WI38 (cell line): Measurements from ENCODE around the gene SBNO2.

Experiments used
- H3K4me3 ChIP-seq: 2 replicates; pipeline ENCODE4 v1.5.1; 2011; ENCODE audit warnings: low read depth, mild to moderate bottlenecking, control low read depth, low read length
- TF ChIP-seq, protein P1 (sequence below): IDR thresholded peaks from 2 replicates; pipeline ENCODE4 v1.5.1; 2012; ENCODE audit warnings: low read depth, mild to moderate bottlenecking, control low read depth, low read length

Gene SBNO2

GRCh38 chr19:1090731-1091543, 83.1 kb downstream of the SBNO2 start:
- H3K4me3 ChIP-seq = no peak overlapping the region
- TF ChIP-seq, protein P1, sequence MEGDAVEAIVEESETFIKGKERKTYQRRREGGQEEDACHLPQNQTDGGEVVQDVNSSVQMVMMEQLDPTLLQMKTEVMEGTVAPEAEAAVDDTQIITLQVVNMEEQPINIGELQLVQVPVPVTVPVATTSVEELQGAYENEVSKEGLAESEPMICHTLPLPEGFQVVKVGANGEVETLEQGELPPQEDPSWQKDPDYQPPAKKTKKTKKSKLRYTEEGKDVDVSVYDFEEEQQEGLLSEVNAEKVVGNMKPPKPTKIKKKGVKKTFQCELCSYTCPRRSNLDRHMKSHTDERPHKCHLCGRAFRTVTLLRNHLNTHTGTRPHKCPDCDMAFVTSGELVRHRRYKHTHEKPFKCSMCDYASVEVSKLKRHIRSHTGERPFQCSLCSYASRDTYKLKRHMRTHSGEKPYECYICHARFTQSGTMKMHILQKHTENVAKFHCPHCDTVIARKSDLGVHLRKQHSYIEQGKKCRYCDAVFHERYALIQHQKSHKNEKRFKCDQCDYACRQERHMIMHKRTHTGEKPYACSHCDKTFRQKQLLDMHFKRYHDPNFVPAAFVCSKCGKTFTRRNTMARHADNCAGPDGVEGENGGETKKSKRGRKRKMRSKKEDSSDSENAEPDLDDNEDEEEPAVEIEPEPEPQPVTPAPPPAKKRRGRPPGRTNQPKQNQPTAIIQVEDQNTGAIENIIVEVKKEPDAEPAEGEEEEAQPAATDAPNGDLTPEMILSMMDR = no peak

DNA sequence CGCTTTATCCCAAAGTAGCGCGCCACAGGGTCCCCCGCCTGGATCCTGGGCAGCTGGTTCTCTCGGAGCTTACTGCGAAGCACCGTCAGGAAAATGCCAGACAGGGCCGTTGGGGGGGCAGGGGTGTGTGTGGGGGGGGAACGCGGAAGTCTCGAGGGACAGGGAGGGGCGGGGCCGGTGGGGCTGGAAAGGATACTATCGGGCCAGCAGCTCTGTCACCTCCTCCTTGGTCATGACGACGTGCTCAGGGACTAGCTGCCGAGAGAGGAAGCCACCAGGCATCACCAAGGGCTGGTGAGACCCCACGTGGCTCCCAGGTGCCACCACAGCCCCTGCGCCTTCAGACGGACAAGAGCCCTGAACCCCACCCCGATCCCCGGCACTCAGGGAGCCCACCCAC, 84.2 kb downstream of the SBNO2 start:
- TF ChIP-seq, protein P1 = no peak
- no peak overlapping the region for H3K4me3 ChIP-seq

- no peak overlapping the region for H3K4me3 ChIP-seq
- TF ChIP-seq, protein P1 = no peak
Measured at GRCh38 chr19:1089126-1089771, 84.8 kb downstream of the SBNO2 start.

DNA sequence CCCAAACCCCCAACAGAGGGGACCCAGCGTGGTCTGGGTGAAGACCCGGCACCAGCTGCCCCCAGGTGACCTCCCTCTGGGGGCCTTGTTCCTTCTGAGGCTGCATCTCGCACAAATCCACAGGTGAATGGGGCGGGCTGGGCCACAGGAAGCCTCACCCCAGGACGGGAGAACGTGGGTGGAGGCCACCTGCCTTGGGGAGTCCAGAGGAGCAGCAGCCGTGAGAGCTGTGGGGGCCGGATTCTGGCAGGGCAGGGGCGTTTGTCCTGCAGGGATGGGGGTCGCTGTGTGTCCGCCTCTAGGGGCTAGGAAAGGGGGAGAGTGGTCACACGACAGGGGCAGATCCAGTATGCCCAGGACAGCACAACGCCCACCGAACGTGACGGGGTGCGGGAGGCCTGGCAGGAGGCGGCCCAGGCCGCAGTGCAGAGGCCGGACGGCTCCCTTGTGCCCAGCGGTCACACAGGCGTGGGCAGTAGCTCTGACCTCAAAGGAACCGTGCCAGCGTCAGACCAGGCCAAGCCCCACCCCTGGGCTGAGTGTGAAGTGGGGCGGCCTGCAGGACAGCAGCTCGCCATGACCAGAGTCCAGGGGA, 85.6 kb downstream of the SBNO2 start:
- no peak overlapping the region for H3K4me3 ChIP-seq
- TF ChIP-seq, protein P1 = no peak

DNA sequence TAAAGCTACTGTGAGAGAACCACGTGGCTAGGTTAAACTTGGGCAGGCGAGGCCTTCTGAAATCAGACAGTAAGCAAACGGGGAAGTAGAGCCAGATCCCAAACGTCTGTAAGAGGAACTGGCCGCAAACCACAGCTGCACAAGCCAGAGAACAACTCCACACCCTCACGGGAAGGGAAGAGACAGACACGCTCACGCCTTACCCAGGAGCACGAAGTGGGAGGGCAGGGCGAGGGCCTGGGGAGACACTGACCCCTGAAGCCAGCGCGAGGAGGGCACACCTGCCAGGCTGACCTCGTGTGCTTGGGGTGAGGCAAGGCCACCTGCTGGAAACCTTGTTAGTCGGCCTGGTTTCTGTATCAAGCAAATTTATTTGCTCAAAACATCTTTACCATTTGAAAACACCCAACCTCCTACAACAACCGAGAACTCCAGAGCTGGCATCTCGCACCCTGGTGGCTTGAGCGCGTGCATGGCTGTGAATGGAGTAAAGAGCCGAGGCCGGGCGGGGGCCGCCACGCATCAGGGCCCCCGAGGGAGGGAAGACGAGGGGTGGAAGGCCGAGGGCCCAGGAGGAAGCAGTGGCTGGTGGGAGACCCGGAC, 86.2 kb downstream of the SBNO2 start:
- no peak overlapping the region for H3K4me3 ChIP-seq
- TF ChIP-seq, protein P1 = no peak

DNA sequence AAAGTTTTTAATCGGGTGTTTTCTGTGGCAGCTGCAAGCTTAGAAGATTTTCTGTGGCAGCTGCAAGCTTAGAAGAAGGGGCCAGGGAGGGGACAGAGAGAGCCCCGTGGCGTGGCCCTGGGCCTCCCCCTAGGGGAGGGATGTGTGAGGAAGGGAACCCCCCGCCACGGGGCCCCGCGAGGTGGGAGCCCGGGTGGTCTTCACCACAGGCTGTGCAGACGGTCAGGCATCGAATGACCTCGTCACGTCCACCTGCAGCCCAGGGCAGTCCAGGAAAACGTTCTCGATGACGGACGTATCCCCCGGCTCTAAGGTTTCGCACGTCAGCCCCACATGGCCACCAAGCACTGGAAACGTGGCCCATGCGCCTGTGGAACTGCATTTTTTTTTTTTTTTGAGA, 87.5 kb downstream of the SBNO2 start:
- TF ChIP-seq, protein P1 = no peak
- H3K4me3 ChIP-seq = no peak overlapping the region
